KOPT-K1 (cell line): Measurements from ENCODE around the gene HSD17B4.
"Not testable (repeated sequence)": the region's sequence is repeated elsewhere in the genome, so short reads cannot be mapped to it uniquely, and the experiment has no call there.

Experiments
- H3K27ac ChIP-seq: fragments of 200-600 bp; sonication (generic); 2 replicates; pipeline ENCODE4 v1.5.1; 2016; ENCODE audit warnings: antibody characterized with exemption, mild to moderate bottlenecking, low read depth, low read length; ENCODE audit not compliant: poor library complexity, severe bottlenecking
- H3K36me3 ChIP-seq: fragments of 200-600 bp; sonication (generic); 2 replicates; pipeline ENCODE4 v1.5.1; 2017; ENCODE audit warnings: antibody characterized with exemption, mild to moderate bottlenecking, low read length, moderate library complexity; ENCODE audit not compliant: insufficient read depth
- H3K9me3 ChIP-seq: fragments of 200-600 bp; sonication (generic); 2 replicates; pipeline ENCODE4 v1.5.1; 2017; ENCODE audit warnings: antibody characterized with exemption, low read length, mild to moderate bottlenecking; ENCODE audit not compliant: insufficient read depth, poor library complexity, severe bottlenecking

The HSD17B4 gene

GRCh38 chr5:119451561-119451960 lies 736 bp upstream of the HSD17B4 start:
- no peak overlapping the region for H3K27ac ChIP-seq
- no peaks in the 10 kb centered on the region for H3K36me3 ChIP-seq
- peaks cover 20% of the 10 kb centered on the region for H3K9me3 ChIP-seq

- peak overlapping the region; percentile 75 for H3K27ac ChIP-seq
- peaks cover 3% of the 10 kb centered on the region; the same call in 1 of the 2 replicates for H3K36me3 ChIP-seq
Measured at GRCh38 chr5:119452060-119452372, 281 bp upstream of the HSD17B4 start.

GRCh38 chr5:119453040-119453373 lies 710 bp downstream of the HSD17B4 start:
- Histone ChIP-seq H3K9me3 (peaks cover 20% of the 10 kb centered on the region), H3K27ac (peak overlapping the region; percentile 75)

More at GRCh38 chr5:119452060-119452372, 281 bp upstream of the HSD17B4 start:
- peaks cover 20% of the 10 kb centered on the region for H3K9me3 ChIP-seq

GRCh38 chr5:119454171-119454570 lies 1.9 kb downstream of the HSD17B4 start:
- Histone ChIP-seq H3K36me3 (peaks cover 7% of the 10 kb centered on the region; the same call in 1 of the 2 replicates), H3K27ac (no peak overlapping the region), H3K9me3 (peaks cover 20% of the 10 kb centered on the region)

More at GRCh38 chr5:119453040-119453373, 710 bp downstream of the HSD17B4 start:
- H3K36me3 ChIP-seq: peaks cover 7% of the 10 kb centered on the region; the same call in 1 of the 2 replicates

GRCh38 chr5:119458911-119459632 lies 6.8 kb downstream of the HSD17B4 start:
- Histone ChIP-seq H3K9me3 (no peaks in the 10 kb centered on the region), H3K36me3 (peaks cover 7% of the 10 kb centered on the region; the same call in 1 of the 2 replicates), H3K27ac (no peak overlapping the region)

- H3K27ac ChIP-seq: no peak overlapping the region
- peaks cover 23% of the 10 kb centered on the region for H3K9me3 ChIP-seq
- 0 out of 2 replicates have a peak, but pooled peaks cover 4% of the 10 kb centered on the region for H3K36me3 ChIP-seq
Measured at GRCh38 chr5:119465640-119466039, 13.3 kb downstream of the HSD17B4 start.

- H3K9me3 ChIP-seq: peaks cover 23% of the 10 kb centered on the region
- no peak overlapping the region for H3K27ac ChIP-seq
- 0 out of 2 replicates have a peak, but pooled peaks cover 4% of the 10 kb centered on the region for H3K36me3 ChIP-seq
Measured at GRCh38 chr5:119468286-119468685, 16.0 kb downstream of the HSD17B4 start.

- Histone ChIP-seq H3K27ac (no peak overlapping the region), H3K9me3 (peaks cover 23% of the 10 kb centered on the region), H3K36me3 (0 out of 2 replicates have a peak, but pooled peaks cover 4% of the 10 kb centered on the region)
Measured at GRCh38 chr5:119470105-119470763, 17.9 kb downstream of the HSD17B4 start.

- Histone ChIP-seq H3K36me3 (0 out of 2 replicates have a peak, but pooled peaks cover 2% of the 10 kb centered on the region), H3K9me3 (peaks cover 23% of the 10 kb centered on the region), H3K27ac (no peak overlapping the region)
Measured at GRCh38 chr5:119470851-119471451, 18.7 kb downstream of the HSD17B4 start.

GRCh38 chr5:119473241-119473640 lies 20.9 kb downstream of the HSD17B4 start:
- Histone ChIP-seq H3K9me3 (peaks cover 14% of the 10 kb centered on the region), H3K36me3 (0 out of 2 replicates have a peak, but pooled peaks cover 10% of the 10 kb centered on the region), H3K27ac (no peak overlapping the region)

- peaks cover 28% of the 10 kb centered on the region for H3K36me3 ChIP-seq
- no peaks in the 10 kb centered on the region for H3K9me3 ChIP-seq
- no peak overlapping the region for H3K27ac ChIP-seq
Measured at GRCh38 chr5:119476341-119476740, 24.0 kb downstream of the HSD17B4 start.

GRCh38 chr5:119478781-119479180 lies 26.5 kb downstream of the HSD17B4 start:
- Histone ChIP-seq H3K9me3 (no peaks in the 10 kb centered on the region), H3K36me3 (peaks cover 38% of the 10 kb centered on the region)

GRCh38 chr5:119480629-119481028 lies 28.3 kb downstream of the HSD17B4 start:
- not testable (repeated sequence) for H3K9me3 ChIP-seq, H3K27ac ChIP-seq
- H3K36me3 ChIP-seq: peaks cover 43% of the 10 kb centered on the region

More at GRCh38 chr5:119478781-119479180, 26.5 kb downstream of the HSD17B4 start:
- no peak overlapping the region for H3K27ac ChIP-seq

- Histone ChIP-seq H3K36me3 (peaks cover 39% of the 10 kb centered on the region), H3K9me3 (no peaks in the 10 kb centered on the region), H3K27ac (no peak overlapping the region)
Measured at GRCh38 chr5:119483155-119483554, 30.9 kb downstream of the HSD17B4 start.

- Histone ChIP-seq H3K27ac (no peak overlapping the region), H3K9me3 (no peaks in the 10 kb centered on the region), H3K36me3 (peaks cover 22% of the 10 kb centered on the region)
Measured at GRCh38 chr5:119484884-119485283, 32.6 kb downstream of the HSD17B4 start.
